Naive B cell (primary cell): ENCODE data around the gene CD300C. TPM values are rescaled to one million over a fixed set of nuclear protein-coding genes. Genes with fewer than 3 reads are reported as not detected.

ENCODE experiments used
- ATAC-seq, 2 donors: fragments of 150-1000 bp; cut with Tn5 transposase; 2 replicates each; pipeline ENCODE4 v1.10.0; 2021; ENCODE audit warnings: low read depth in 2 of 2, mild to moderate bottlenecking in 2 of 2, moderate library complexity in 2 of 2
- DNase-seq: peaks from one replicate; pipeline ENCODE4 v3.0.0; 2022
- H3K27ac Mint-ChIP-seq, 6 donors: one replicate each; pipeline ENCODE4 v1.8.0; 2020 to 2022; ENCODE audit warnings: mild to moderate bottlenecking in 6 of 6, mixed read lengths in 6 of 6, moderate library complexity in 5 of 6, inconsistent platforms in 2 of 6
- H3K27me3 Mint-ChIP-seq, 3 donors: one replicate each; pipeline ENCODE4 v1.8.0; 2021 to 2022; ENCODE audit warnings: mixed read lengths in 3 of 3, mild to moderate bottlenecking in 1 of 3
- H3K36me3 Mint-ChIP-seq, 2 donors: one replicate each; pipeline ENCODE4 v1.8.0; 2020 to 2022; ENCODE audit warnings: mixed read lengths in 2 of 2, inconsistent platforms in 1 of 2, mild to moderate bottlenecking in 1 of 2
- H3K4me1 Mint-ChIP-seq, 3 donors: one replicate each; pipeline ENCODE4 v1.8.0; 2020 to 2022; ENCODE audit warnings: mixed read lengths in 3 of 3, inconsistent platforms in 1 of 3, mild to moderate bottlenecking in 1 of 3, moderate library complexity in 1 of 3
- H3K4me3 Mint-ChIP-seq, 8 donors: one replicate each; pipeline ENCODE4 v1.8.0; 2020 to 2022; ENCODE audit warnings: mild to moderate bottlenecking in 8 of 8, mixed read lengths in 8 of 8, moderate library complexity in 8 of 8, inconsistent platforms in 2 of 8
- H3K9me3 Mint-ChIP-seq, 7 donors: one replicate each; pipeline ENCODE4 v1.8.0; 2020 to 2022; ENCODE audit warnings: mixed read lengths in 7 of 7, mild to moderate bottlenecking in 5 of 7, inconsistent platforms in 2 of 7, moderate library complexity in 1 of 7
- polyA plus RNA-seq, 6 donors: library from polyadenylated mRNA; unstranded; fragments of 300-500 nt; fragmentation: Illumina TruSeq; gene quantifications; one replicate each; pipeline ENCODE4 v1.2.3, GENCODE V29; 2021; ENCODE audit warnings: low read depth in 6 of 6

CD300C gene
- polyA plus RNA-seq, 6 donors from 2014 or later = 0.20 to 1.5 (median 0.25) TPM; not detected in 1

- ATAC-seq (no peak), DNase-seq (no peak)
- Mint-ChIP-seq H3K27ac (peak overlapping the region in 1 of 6 donors; percentile 16), H3K4me1 (peaks cover 5 to 10% (median 9%) of the 10 kb centered on the region in 3 donors), H3K9me3 (no peaks in the 10 kb centered on the region), H3K4me3 (no peak overlapping the region), H3K36me3 (no peaks in the 10 kb centered on the region), H3K27me3 (peaks cover 4 to 37% (median 21%) of the 10 kb centered on the region in 3 donors)
Observed at GRCh38 chr17:74541176-74542111, 4.5 kb downstream of the CD300C start.

DNA sequence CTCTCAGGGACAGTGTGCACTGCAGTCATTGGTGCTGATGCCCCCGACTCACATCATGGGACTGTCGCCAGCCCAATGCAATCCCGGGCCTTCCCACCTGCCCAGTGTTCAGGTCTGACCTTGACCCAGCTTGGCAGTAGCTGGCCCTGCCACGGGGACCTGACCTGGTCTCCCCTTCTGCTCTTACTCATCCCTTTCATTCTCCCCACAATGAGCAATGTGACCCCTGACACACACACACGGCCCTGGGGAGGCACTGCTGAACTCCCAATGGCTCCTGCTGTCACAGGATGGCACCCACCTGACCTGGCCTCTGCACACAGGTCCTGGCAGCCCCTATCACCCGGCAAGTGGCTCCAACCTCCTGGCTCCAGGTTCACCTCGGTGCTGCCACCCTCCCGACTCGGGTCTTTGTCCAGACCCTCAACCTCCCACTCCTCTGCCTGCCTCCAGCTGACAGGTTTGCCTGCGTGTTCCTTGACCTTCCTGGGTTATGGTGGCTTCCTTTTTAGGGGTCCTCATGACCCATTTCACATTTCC lies 6.6 kb downstream of the CD300C start:
- ATAC-seq (no peak), DNase-seq (no peak)
- Mint-ChIP-seq H3K36me3 (no peaks in the 10 kb centered on the region), H3K4me1 (no peaks in the 10 kb centered on the region), H3K27ac (peak overlapping the region in 2 of 6 donors; percentile 14 to 63), H3K27me3 (peaks cover 4 to 39% (median 27%) of the 10 kb centered on the region in 3 donors), H3K4me3 (no peak overlapping the region), H3K9me3 (no peaks in the 10 kb centered on the region)

- ATAC-seq = no peak
- no peaks in the 10 kb centered on the region for H3K36me3 Mint-ChIP-seq
- DNase-seq = no peak
- H3K4me1 Mint-ChIP-seq = peaks cover 10 to 16% (median 16%) of the 10 kb centered on the region in 3 donors
- no peak overlapping the region for H3K4me3 Mint-ChIP-seq
- peak overlapping the region in 1 of 6 donors; percentile 93 for H3K27ac Mint-ChIP-seq
- no peaks in the 10 kb centered on the region for H3K9me3 Mint-ChIP-seq
- H3K27me3 Mint-ChIP-seq = peaks cover 9 to 35% (median 33%) of the 10 kb centered on the region in 3 donors
Observed at GRCh38 chr17:74536890-74537289, 9.0 kb downstream of the CD300C start.

GRCh38 chr17:74532115-74532514 lies 13.8 kb downstream of the CD300C start:
- no peaks in the 10 kb centered on the region for H3K36me3 Mint-ChIP-seq
- peak overlapping the region in 3 of 6 donors; percentile 52 to 74 (median 53) for H3K27ac Mint-ChIP-seq
- ATAC-seq (peak; percentile 24 to 34), DNase-seq (peak; percentile 27)
- H3K27me3 Mint-ChIP-seq = peaks cover 10 to 25% (median 23%) of the 10 kb centered on the region in 3 donors
- no peaks in the 10 kb centered on the region for H3K9me3 Mint-ChIP-seq
- H3K4me3 Mint-ChIP-seq = peak overlapping the region; percentile 38 to 85 (median 66)
- H3K4me1 Mint-ChIP-seq = peaks cover 30 to 41% (median 39%) of the 10 kb centered on the region in 3 donors

GRCh38 chr17:74531231-74531761 lies 14.6 kb downstream of the CD300C start, which contains the start of gene CD300LB:
Gene CD300LB, minus strand, starts transcription at chr17:74531475. Its CDS starts 125 bp downstream, at chr17:74531350.
- Mint-ChIP-seq H3K36me3 (no peaks in the 10 kb centered on the region), H3K4me1 (peaks cover 30 to 41% (median 39%) of the 10 kb centered on the region in 3 donors), H3K27me3 (peaks cover 10 to 16% (median 15%) of the 10 kb centered on the region in 3 donors), H3K27ac (peak within 1 kb of the TSS in 4 of 6 donors; percentile 11 to 75 (median 57)), H3K9me3 (no peaks in the 10 kb centered on the region), H3K4me3 (peak within 1 kb of the TSS in 7 of 8 donors; percentile 38 to 85 (median 64))
- no peak for ATAC-seq
- DNase-seq = no peak

DNA sequence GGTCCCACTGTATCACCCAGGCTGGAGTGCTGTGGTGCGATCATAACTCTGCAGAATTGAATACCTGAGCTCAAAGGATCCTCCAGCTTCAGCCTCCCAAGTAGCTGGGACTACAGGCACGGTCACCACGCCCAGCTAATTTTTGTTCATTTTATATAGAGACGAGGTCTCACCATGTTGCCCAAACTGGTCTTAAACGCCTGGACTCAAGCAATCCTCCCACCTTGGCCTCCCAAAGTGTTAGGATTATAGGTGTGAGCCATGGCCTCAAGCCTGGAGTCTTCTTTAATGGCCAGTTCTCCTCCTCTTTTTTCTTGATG lies 15.1 kb downstream of the CD300C start:
- Mint-ChIP-seq H3K9me3 (no peaks in the 10 kb centered on the region), H3K4me3 (peak overlapping the region in 1 of 8 donors; percentile 32), H3K27me3 (peaks cover 12 to 18% (median 15%) of the 10 kb centered on the region in 3 donors), H3K27ac (peak overlapping the region in 1 of 6 donors; percentile 75), H3K36me3 (no peaks in the 10 kb centered on the region), H3K4me1 (peaks cover 30 to 41% (median 39%) of the 10 kb centered on the region in 3 donors)
- ATAC-seq (no peak), DNase-seq (no peak)

DNA sequence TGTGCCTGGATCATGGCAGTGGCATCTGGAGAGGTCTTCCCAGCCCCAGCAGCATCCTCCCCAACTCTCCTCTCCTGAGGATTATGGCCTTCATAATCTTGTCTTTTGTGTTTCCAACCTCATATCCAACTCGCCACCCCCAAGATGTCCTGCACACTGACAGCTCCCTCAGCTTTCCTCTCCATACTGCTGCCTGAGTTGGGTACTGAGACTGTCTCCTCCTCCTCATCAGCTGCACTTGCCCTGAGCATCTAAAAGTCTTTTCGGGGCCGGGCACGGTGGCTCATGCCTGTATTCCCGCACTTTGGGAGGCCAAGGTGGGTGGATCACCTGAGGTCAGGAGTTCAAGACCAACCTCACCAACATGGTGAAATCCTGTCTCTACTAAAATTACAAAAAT lies 16.7 kb downstream of the CD300C start:
- Mint-ChIP-seq H3K4me1 (peaks cover 30 to 41% (median 39%) of the 10 kb centered on the region in 3 donors), H3K36me3 (no peaks in the 10 kb centered on the region), H3K4me3 (no peak overlapping the region), H3K27ac (peak overlapping the region in 1 of 6 donors; percentile 89), H3K9me3 (no peaks in the 10 kb centered on the region), H3K27me3 (peaks cover 16 to 33% (median 25%) of the 10 kb centered on the region in 3 donors)
- ATAC-seq (no peak), DNase-seq (no peak)

DNA sequence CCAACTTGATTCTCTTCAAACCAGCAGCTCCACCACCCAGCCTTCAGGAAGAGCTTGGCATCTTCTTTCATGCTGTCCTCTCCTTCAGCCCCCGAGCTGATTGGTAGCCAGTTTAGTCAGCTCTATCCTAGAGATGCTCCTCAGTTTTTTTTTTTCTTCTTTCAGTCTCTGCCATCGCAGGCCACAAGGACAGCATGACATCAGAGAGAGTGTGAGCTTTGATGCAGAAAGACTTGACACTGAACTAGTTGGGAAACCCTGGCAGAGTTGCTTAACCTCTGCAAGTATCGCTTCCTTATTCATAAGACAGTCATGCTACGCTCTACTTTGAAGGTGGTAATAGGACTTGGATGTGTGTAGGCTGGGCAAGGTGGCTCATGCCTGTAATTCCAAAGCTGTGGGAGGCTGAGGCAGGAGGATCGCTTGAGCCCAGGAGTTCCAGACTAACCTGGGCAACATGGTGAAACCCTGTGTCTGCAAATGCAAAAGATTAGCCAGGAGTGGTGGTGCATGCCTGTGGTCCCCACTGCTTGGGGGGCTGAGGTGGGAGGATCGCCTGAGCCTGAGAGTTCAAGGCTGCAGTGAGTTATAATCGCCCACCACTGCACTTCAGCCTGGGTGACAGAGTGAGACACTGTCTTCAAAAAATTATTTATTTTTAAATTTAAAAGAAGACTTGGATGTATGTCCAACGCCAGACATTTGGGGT lies 17.3 kb downstream of the CD300C start:
- Mint-ChIP-seq H3K4me1 (peaks cover 30 to 41% (median 39%) of the 10 kb centered on the region in 3 donors), H3K4me3 (peak overlapping the region in 1 of 8 donors; percentile 26)

GRCh38 chr17:74527756-74528155 lies 18.2 kb downstream of the CD300C start:
- no peak overlapping the region for H3K4me3 Mint-ChIP-seq
- peaks cover 26 to 34% (median 32%) of the 10 kb centered on the region in 3 donors for H3K4me1 Mint-ChIP-seq
- peaks cover 0 to 3% (median 0%) of the 10 kb centered on the region in 7 donors for H3K9me3 Mint-ChIP-seq
- H3K27ac Mint-ChIP-seq = peak overlapping the region in 1 of 6 donors; percentile 37
- peaks cover 10 to 48% (median 24%) of the 10 kb centered on the region in 3 donors for H3K27me3 Mint-ChIP-seq
- DNase-seq = no peak
- H3K36me3 Mint-ChIP-seq = peaks cover 0 to 5% of the 10 kb centered on the region in 2 donors
- no peak for ATAC-seq

More for the DNA sequence above, 17.3 kb downstream of the CD300C start:
- DNase-seq (peak; percentile 51), ATAC-seq (peak; percentile 93)
- Mint-ChIP-seq H3K27ac (peak overlapping the region in 5 of 6 donors; percentile 24 to 92 (median 81)), H3K9me3 (no peaks in the 10 kb centered on the region), H3K36me3 (no peaks in the 10 kb centered on the region), H3K27me3 (peaks cover 16 to 39% (median 25%) of the 10 kb centered on the region in 3 donors)

DNA sequence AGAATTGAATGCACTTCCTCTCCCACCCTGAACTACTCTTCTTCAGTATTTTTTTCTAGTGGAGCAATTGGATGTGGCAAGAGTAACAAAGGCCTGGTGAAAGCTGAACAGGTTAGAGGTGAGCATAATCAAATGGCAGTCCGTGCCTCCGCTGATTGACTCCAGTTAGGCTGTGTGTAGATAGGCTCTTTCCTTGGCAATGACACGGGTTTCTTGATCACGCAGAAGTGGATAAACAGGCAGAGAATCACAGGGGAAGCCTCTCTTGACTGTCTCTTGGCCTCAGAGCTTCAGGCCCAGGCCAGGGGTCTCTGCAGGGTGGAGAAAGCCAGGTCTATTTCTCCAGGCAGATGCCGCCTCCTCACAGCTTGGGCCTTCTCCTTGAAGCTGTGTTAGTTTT lies 18.8 kb downstream of the CD300C start:
- Mint-ChIP-seq H3K27me3 (peaks cover 10 to 50% (median 24%) of the 10 kb centered on the region in 3 donors), H3K4me3 (no peak overlapping the region), H3K9me3 (peaks cover 0 to 3% (median 0%) of the 10 kb centered on the region in 7 donors), H3K27ac (peak overlapping the region in 2 of 6 donors; percentile 54 to 63), H3K36me3 (peaks cover 0 to 5% of the 10 kb centered on the region in 2 donors), H3K4me1 (peaks cover 22 to 30% (median 25%) of the 10 kb centered on the region in 3 donors)
- DNase-seq = no peak
- no peak for ATAC-seq

- Mint-ChIP-seq H3K4me1 (peaks cover 18 to 28% (median 24%) of the 10 kb centered on the region in 3 donors), H3K9me3 (peaks cover 0 to 3% (median 0%) of the 10 kb centered on the region in 7 donors), H3K36me3 (peaks cover 0 to 5% of the 10 kb centered on the region in 2 donors), H3K27me3 (peaks cover 10 to 47% (median 24%) of the 10 kb centered on the region in 3 donors), H3K27ac (peak overlapping the region in 2 of 6 donors; percentile 54 to 63), H3K4me3 (no peak overlapping the region)
- DNase-seq = no peak
- ATAC-seq = no peak
Observed at GRCh38 chr17:74526681-74527080, 19.2 kb downstream of the CD300C start.

- Mint-ChIP-seq H3K27ac (peak overlapping the region in 1 of 6 donors; percentile 62), H3K36me3 (peaks cover 0 to 5% of the 10 kb centered on the region in 2 donors), H3K4me1 (peaks cover 13 to 27% (median 25%) of the 10 kb centered on the region in 3 donors), H3K9me3 (peaks cover 0 to 3% (median 0%) of the 10 kb centered on the region in 7 donors), H3K4me3 (no peak overlapping the region), H3K27me3 (peaks cover 12 to 52% (median 24%) of the 10 kb centered on the region in 3 donors)
- ATAC-seq (no peak), DNase-seq (no peak)
Observed at GRCh38 chr17:74525781-74526288, 20.1 kb downstream of the CD300C start.
